Psoas muscle (tissue), 8 donors: ENCODE results near the gene RAPGEF4. TPM values are rescaled to one million over a fixed set of nuclear protein-coding genes. Genes with fewer than 3 reads are reported as not detected.
A peak's percentile ranks its signal among the peaks of the same experiment; 100 is the strongest.

Experiments
- ATAC-seq, 4 donors: fragments of 200-7000 bp; cut with Tn5 transposase; one replicate each; pipeline ENCODE4 v1.9.1; 2020; ENCODE audit warnings: moderate library complexity in 3 of 4, mild to moderate bottlenecking in 2 of 4
- DNase-seq, 2 donors: peaks; one replicate each; pipeline ENCODE4 v3.0.0-alpha.2; 2020
- H3K27ac ChIP-seq: fragments of 200-600 bp; one replicate; pipeline ENCODE4 v1.8.0; 2022
- H3K27me3 ChIP-seq, 3 donors: fragments of 200-600 bp in 1 of 3; one replicate each; pipeline versions ENCODE4 v1.6.1 to v1.8.0; 2013 to 2022; ENCODE audit warnings: low read length in 2 of 3, mild to moderate bottlenecking in 2 of 3, moderate library complexity in 1 of 3; ENCODE audit not compliant: insufficient read depth in 3 of 3
- H3K36me3 ChIP-seq, 2 donors: fragments of 200-600 bp in 1 of 2; one replicate each; pipeline versions ENCODE4 v1.6.1 to v1.8.0; 2013 to 2022; ENCODE audit warnings: low read depth in 1 of 2, mild to moderate bottlenecking in 1 of 2, moderate library complexity in 1 of 2; ENCODE audit not compliant: insufficient read depth in 1 of 2
- H3K4me1 ChIP-seq: fragments of 200-600 bp; one replicate; pipeline ENCODE4 v1.8.0; 2022
- H3K4me3 ChIP-seq: fragments of 200-600 bp; one replicate; pipeline ENCODE4 v1.8.0; 2022; ENCODE audit warnings: mild to moderate bottlenecking
- H3K9me3 ChIP-seq: fragments of 200-600 bp; one replicate; pipeline ENCODE4 v1.8.0; 2022
- WGBS, 3 donors: extraction: QIAGEN DNeasy Blood & Tissue Kit; methylation state at CpG; one replicate each; pipeline versions ENCODE4 v1.1.6 to v1.1.7; 2013; 5-methylcytosine and 5-hydroxymethylcytosine counted together
- intact Hi-C, 2 donors: fragments of 100-400 bp; cut with DNase I; formaldehyde crosslinking; loops; one replicate each; pipeline versions ENCODE4 v1.11.0 to v1.14.2; 2022
- long read RNA-seq, 2 donors: library from polyadenylated mRNA; unstranded; transcript quantifications; one replicate each; pipeline ENCODE4 v2.0.0, GENCODE V29; 2021
- polyA plus RNA-seq, 3 donors: library from polyadenylated mRNA; stranded (reverse); fragments of 200-250 nt; gene quantifications; one replicate each; pipeline ENCODE4 v1.2.3, GENCODE V29; 2013
- total RNA-seq, 4 donors: library from RNA; stranded (reverse); fragmentation: NEBNext Ultra II Directional in 2 of 4; extraction: Animal tissue kit (Norgen Biotek cat#: 25700) in 2 of 4; gene quantifications; one replicate each; pipeline versions ENCODE4 v1.2.1 to v1.2.4, GENCODE V29; 2021 to 2023
- TF ChIP-seq, protein P1 (sequence below): fragments of 200-600 bp; IDR thresholded peaks from one replicate; pipeline ENCODE4 v1.8.0; 2022; ENCODE audit warnings: antibody characterized with exemption
- donor health status: healthy with polysubstance abuse.
- donor health status: DM: no; HTN: no; CAD: no; lungs with moderate emphysema.
- donor health status: Bipolar disorder and iron deficiency.
- donor health status: healthy.
- donor health status: DM: yes; HTN: yes; CAD: no.
- donor health status: DM: no; HTN: no; CAD: no.
- donor health status: DM: no; HTN: no; CAD: no.
- donor health status: DM: yes; HTN: yes; CAD: no.

Gene RAPGEF4
- 1 to 10 TPM in 3 of 4 donors, under 1 TPM in 1; 0.92 to 2.0 (median 1.7) TPM for total RNA-seq
- polyA plus RNA-seq: under 1 TPM; 0.61 to 0.83 (median 0.73) TPM
- long read RNA-seq, donor 1, partial matches to known transcripts: 1 of 1 reads
- long read RNA-seq, donor 1, other reads (novel, unspliced or antisense): 0 of 1 reads
- long read RNA-seq, donor 2, partial matches to known transcripts: 0 of 1 reads
- long read RNA-seq, donor 2, other reads (novel, unspliced or antisense): 1 of 1 reads

DNA sequence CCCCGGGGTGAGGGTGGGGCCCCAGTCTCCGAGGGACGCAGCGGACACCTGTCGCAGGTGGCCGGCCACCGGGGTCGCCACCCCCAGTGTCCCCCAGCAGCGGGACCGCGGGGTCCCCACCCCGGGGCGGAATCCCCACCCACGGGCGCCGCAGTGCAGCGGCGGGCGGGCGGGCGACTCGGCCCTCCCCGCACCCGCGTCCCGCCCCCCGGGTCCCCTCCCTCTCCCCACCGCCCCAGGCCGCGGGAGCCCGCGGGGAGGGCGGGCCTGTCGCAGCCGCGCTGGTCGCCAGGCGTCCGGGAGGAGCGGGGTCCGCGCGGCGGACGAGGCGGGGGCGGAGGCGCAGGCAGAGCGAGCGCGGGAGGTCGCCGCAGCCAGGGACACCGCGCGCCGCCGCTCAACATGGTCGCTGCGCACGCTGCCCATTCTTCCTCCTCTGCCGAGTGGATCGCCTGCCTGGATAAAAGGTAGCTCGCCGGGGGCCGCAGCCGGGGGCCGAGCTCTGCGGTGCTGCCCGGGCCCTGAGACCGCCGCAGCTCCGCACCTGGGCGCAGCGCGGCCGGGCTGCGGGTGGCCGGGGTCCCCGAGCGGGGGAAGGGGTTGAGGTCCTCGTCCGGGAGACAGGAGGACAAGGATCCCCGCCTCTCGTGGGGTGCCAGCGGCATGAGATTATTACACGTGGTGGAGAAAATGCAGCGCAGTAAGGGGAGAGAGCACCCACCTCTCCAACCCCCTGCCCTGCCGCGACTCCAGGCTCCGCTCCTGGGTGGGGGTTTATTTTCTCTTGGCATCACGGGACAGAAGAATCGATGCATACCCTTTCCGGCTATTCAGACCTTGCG lies at the start of gene RAPGEF4:
RAPGEF4 (plus strand) TSS at position 264 of the 842 bp plus-strand sequence; CDS start at position 403, 139 bp downstream.
- peak within 1 kb of the TSS; percentile 58 for H3K4me3 ChIP-seq
- H3K27ac ChIP-seq: no peak within 1 kb of the TSS
- peaks cover 0 to 55% (median 14%) of the 10 kb centered on the region in 3 donors for H3K27me3 ChIP-seq
- no peaks in the 10 kb centered on the region for H3K9me3 ChIP-seq
- intact Hi-C loops: no loop called here
- TF ChIP-seq, protein P1, sequence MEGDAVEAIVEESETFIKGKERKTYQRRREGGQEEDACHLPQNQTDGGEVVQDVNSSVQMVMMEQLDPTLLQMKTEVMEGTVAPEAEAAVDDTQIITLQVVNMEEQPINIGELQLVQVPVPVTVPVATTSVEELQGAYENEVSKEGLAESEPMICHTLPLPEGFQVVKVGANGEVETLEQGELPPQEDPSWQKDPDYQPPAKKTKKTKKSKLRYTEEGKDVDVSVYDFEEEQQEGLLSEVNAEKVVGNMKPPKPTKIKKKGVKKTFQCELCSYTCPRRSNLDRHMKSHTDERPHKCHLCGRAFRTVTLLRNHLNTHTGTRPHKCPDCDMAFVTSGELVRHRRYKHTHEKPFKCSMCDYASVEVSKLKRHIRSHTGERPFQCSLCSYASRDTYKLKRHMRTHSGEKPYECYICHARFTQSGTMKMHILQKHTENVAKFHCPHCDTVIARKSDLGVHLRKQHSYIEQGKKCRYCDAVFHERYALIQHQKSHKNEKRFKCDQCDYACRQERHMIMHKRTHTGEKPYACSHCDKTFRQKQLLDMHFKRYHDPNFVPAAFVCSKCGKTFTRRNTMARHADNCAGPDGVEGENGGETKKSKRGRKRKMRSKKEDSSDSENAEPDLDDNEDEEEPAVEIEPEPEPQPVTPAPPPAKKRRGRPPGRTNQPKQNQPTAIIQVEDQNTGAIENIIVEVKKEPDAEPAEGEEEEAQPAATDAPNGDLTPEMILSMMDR: no peak
- H3K4me1 ChIP-seq: no peaks in the 10 kb centered on the region
- DNase-seq: no peak
- 1% methylated on average over 62 to 90 of the region's 95 CpGs for WGBS, 3 donors
- no peaks in the 10 kb centered on the region for H3K36me3 ChIP-seq
- no peak for ATAC-seq

DNA sequence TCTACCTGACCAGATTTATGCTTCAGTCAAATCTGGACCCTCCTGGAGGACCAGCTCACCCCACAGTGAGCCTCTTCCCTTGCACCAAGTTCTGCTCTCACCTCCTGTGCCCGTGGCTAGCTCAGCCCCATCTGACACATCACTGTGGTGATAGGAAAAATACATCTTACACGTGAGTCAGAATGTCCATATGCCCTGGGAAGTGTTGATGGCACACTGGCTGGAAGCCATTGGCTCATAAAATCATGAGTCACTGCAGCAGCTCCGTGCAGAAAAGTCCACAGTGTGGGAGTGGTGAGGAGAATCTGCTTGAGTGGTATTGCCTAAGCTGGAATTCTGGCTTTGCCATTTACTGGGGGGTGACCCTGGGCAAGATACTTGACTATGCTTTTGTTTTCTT lies 42.6 kb upstream of the RAPGEF4 start:
- Histone ChIP-seq H3K9me3 (peaks cover 8% of the 10 kb centered on the region), H3K4me1 (no peaks in the 10 kb centered on the region), H3K4me3 (no peak overlapping the region), H3K36me3 (no peaks in the 10 kb centered on the region), H3K27ac (no peak overlapping the region), H3K27me3 (no peaks in the 10 kb centered on the region)
- WGBS, 3 donors: 14 to 27% (median 14%) methylated on average over 3 of the region's 3 CpGs
- TF ChIP-seq, protein P1: no peak
- intact Hi-C loops: no loop called here
- ATAC-seq (peak; percentile 75 to 91 (median 86)), DNase-seq (peak in 1 of 2 donors; percentile 29)

DNA sequence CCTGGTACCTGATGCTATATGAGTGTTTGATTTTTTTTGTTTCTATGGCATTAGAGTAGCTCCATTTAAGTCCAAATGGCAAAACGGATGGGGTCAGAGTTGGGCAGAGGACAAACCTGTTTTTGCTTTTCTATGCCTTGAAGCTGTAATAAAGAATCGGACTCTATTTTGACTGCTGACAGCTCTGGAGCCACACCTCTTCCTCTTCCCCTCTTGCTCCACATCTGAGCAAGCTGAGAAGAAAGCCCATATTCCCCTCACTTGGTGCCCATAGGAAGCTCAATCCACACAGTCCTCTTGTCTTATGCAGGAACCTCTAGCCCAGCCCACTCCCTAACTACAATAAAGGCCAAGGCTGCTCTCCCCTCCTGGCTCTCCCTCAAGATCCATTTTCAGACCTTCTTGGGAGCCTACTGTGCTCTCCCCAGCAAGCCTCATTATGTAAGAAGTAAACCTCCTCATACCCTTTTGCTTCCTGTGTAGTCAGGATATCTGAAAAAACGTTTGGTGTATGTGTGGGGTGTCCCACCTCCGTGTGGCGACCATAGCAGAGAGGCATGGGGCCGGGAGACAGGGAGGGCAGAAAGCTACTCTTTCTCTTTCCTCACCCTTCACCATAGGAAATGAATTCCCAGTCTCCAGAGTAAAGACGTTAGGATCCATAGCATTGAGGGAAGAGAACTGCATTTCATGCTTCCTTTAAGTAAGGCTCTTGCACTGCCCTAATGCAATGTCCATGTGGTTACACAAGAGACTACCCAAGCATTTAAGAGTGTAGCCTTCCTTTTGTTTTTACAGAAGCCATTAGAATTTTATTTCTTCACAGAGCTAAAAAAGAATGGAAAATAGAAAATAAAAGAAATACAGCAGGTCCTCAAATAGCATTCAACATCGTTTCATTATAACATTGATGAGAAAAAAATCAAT lies 41.9 kb upstream of the RAPGEF4 start:
- intact Hi-C loops: no loop called here
- no peak overlapping the region for H3K27ac ChIP-seq
- H3K27me3 ChIP-seq: no peaks in the 10 kb centered on the region
- H3K9me3 ChIP-seq: peaks cover 8% of the 10 kb centered on the region
- TF ChIP-seq, protein P1: no peak
- ATAC-seq: no peak
- no peaks in the 10 kb centered on the region for H3K4me1 ChIP-seq
- no peak overlapping the region for H3K4me3 ChIP-seq
- DNase-seq: no peak
- WGBS, 3 donors: 64 to 70% (median 66%) methylated on average over 8 of the region's 8 CpGs
- no peaks in the 10 kb centered on the region for H3K36me3 ChIP-seq

DNA sequence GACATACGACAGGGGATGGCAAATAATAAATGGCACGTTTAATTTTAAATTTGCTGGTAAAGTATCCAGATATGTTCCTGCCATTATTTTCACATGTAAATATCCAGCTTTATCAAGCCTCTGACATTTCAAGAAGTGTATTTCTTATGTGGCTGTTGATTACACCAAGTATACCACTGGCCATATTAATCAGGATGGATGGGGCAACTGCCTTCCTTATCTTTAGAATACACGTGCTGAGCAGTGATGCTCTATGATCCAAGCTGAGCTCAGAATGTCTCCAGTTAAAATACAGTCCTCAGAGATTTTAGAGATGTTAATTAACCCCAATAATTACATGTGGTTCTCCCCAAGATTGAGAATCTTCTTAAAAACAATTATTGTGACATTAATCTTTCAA lies 38.3 kb upstream of the RAPGEF4 start:
- Histone ChIP-seq H3K36me3 (no peaks in the 10 kb centered on the region), H3K4me3 (no peak overlapping the region), H3K4me1 (no peaks in the 10 kb centered on the region), H3K27ac (no peak overlapping the region), H3K9me3 (no peaks in the 10 kb centered on the region), H3K27me3 (no peaks in the 10 kb centered on the region)
- ATAC-seq: no peak
- TF ChIP-seq, protein P1: no peak
- WGBS, 3 donors: 76 to 86% (median 82%) methylated on average over 3 of the region's 3 CpGs
- no peak for DNase-seq
- intact Hi-C loops: no loop called here
